HG03045 (cell line): ENCODE measurements around the gene SLC22A12.

Source experiments
- ATAC-seq: cut with Tn5 transposase; IDR thresholded peaks from one replicate; pipeline ENCODE4 v1.9.1; 2021; ENCODE audit warnings: mild to moderate bottlenecking, moderate library complexity; ENCODE audit not compliant: unreplicated experiment

Gene SLC22A12

GRCh38 chr11:64602466-64603070 lies 11.5 kb downstream of the SLC22A12 start:
- no peak for ATAC-seq

- no peak for ATAC-seq
Measured at GRCh38 chr11:64603411-64604110, 12.5 kb downstream of the SLC22A12 start.

DNA sequence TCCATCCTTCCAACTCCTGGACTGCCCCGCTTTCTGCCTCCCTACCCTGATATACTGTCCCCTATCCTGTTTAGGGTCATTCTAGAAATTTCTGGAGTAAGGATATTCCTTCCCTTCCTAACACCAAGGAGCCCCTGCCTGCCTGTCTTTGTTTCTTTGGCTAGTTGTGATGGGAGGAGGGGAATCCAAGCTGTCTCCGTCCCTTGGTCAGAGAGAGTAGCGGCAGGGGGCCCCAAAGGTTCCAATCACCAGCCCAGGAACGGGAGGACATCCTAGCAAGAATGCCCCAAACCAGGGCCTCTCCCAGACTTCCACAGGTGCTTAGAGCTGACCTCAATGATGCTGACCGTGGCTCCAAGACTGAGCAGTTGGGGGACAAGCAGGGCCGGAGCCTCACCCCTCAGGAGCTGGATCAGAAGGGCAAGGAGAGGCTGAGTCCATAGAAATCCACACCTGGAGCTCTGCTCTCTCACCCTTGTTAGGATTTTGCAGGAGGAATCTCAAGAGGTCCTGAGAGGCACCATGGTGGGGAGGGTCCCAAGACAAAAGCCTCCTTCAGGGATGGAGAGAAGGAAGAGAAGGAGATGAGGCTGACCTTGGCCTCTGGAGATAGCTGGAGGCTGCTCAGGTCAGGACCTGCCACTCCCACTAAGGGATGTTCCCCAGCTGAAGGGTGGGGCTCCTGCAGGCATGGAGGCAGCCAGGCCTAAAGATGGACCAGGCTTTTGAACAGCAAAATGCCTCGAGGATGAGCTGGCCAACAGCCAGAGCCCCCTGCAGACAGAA lies 13.6 kb downstream of the SLC22A12 start:
- ATAC-seq: no peak

- no peak for ATAC-seq
Measured at GRCh38 chr11:64605244-64605560, 14.2 kb downstream of the SLC22A12 start.

- no peak for ATAC-seq
Measured at GRCh38 chr11:64605656-64606585, 14.9 kb downstream of the SLC22A12 start.

- ATAC-seq: no peak
Measured at GRCh38 chr11:64606796-64607380, 15.9 kb downstream of the SLC22A12 start.

DNA sequence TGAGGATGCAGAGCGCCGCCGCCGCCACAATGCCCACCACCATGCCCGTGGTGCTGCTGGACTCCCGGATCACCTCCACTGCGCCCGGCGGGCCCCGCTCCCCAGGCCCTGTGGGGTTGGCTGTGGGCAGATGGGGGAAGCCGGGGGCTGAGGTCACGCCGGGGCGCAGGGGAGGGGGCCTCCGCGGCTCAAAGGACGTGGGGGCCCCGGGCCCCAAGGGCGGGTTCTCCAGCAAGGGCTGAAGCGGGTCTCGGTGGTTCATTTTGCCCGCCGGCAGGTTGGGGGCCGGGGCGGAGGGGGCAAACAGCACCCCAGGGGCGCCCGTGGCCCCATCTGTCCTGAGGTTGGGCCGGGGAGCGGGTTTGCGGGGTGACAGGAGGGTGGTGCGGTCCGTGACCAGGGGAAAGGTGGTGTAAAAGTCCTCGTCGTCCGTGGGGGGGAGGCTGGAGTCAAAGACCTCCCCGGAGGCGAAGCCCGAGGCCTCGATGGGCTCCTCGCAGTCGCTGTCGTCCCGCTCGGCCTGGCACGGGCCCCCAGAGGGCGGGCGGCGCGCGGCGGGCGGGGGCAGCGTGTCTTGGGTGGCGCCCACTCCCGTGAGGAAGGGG lies 16.5 kb downstream of the SLC22A12 start:
- no peak for ATAC-seq

- ATAC-seq: no peak
Measured at GRCh38 chr11:64608046-64608445, 17.0 kb downstream of the SLC22A12 start.

DNA sequence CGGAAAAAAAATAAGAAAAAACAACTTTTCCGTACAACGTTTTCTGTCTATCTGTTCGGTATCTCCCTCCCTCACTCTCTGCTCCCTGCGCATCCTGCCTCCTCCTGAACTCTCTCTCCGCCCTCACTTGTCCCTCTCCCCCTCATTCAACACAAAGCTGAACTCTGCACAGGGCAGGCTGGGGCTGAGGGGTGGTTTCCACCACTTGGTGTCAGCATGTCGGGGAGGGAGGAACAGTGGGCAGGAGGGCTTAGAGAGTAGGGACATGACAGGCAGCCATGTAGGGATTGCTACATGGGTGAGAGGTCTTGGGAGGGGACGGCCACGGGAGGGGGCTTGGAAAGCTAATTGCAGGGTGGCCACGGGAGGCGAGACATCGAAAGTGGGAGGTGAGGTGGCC lies 17.6 kb downstream of the SLC22A12 start:
- ATAC-seq: no peak

DNA sequence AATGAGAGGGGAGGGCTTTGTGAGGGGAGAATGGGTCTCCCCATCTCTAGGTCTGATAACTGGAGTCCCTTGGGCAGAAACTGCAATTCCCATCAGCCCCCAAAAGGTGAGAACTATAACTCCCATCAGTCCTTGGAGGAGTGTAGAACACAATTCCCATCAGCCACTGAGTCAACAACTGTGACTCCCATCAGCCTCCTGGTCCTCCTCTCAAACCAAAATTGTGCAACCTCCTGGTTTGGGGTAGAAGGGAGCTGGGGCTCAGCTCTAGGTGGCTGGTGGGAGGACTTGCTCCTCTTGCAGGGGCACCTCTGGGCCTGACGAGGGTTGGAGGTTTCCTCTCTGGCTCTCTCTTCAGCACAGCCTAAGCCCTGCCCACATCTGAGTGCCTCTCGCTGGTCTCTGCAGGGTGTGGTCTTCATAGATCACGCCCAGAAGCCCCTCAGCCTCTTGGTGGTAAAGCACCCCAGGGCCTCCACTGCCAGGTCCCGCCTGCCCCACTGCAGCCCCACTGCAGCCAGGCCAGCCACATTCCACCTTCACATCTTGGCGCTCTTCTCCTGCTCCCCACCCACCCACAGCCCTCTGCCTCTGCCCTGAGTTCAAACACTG lies 18.5 kb downstream of the SLC22A12 start:
- ATAC-seq: no peak

DNA sequence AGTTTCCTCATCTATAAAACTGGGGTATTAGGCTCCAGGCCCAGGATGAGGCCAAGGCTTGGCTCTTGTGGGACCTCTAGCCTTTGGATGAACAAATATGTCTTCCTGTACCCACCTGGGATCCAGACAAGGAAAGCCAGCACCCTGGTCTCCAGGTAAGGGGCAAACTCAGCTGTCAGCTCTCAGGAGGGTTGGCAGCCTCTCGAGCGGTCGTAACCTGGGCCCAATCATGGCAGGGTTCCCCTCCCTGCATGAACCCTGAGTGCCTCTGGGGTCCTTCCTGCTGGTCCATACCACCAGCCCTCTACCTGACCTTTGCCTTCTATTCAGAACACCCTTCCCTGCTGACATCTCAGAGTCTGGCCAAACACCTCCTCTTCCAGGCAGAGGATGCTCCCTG lies 19.6 kb downstream of the SLC22A12 start:
- ATAC-seq: no peak

GRCh38 chr11:64611176-64611575 lies 20.2 kb downstream of the SLC22A12 start:
- ATAC-seq: no peak

- no peak for ATAC-seq
Measured at GRCh38 chr11:64611869-64612646, 21.0 kb downstream of the SLC22A12 start.

DNA sequence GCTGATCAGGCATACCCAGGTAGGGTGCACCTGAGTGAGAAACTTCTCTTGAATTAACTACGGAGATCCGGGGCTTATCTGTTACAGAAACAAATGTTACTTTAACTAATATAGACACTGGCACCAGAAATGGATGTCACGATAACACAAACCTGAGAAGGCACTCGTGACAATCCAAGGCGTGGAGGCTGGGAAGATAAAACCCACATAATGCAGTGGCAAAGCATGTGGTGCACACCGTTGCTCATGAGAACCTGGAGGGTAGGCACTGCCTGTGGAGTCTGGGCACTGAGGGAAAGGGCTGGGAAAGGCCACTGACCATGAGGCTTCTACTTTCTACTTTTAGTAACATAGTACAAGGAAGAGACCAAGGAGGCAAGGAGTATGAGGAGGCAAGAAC lies 22.6 kb downstream of the SLC22A12 start:
- no peak for ATAC-seq

GRCh38 chr11:64614917-64615316 lies 23.9 kb downstream of the SLC22A12 start:
- ATAC-seq: no peak

DNA sequence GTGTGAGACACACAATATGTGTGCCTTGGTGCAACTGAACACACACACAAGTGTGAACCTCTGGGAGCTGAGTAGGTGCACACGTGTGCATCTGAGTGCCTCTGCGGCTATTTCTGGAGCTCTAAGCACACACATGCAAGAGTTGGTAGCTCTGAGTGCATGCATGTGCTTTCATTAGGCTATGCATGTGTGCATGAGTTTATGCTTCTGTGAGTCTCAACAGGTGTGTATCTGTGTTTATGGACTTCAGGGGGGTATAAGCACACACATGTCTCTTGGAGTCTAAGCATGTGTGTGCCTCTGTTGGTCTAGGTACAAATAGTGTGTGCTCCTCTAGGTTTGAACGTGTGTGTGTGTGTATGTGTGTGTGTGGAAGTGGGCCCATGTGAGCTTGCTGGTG lies 25.8 kb downstream of the SLC22A12 start:
- no peak for ATAC-seq

GRCh38 chr11:64619196-64619595 lies 28.2 kb downstream of the SLC22A12 start:
- ATAC-seq: no peak

DNA sequence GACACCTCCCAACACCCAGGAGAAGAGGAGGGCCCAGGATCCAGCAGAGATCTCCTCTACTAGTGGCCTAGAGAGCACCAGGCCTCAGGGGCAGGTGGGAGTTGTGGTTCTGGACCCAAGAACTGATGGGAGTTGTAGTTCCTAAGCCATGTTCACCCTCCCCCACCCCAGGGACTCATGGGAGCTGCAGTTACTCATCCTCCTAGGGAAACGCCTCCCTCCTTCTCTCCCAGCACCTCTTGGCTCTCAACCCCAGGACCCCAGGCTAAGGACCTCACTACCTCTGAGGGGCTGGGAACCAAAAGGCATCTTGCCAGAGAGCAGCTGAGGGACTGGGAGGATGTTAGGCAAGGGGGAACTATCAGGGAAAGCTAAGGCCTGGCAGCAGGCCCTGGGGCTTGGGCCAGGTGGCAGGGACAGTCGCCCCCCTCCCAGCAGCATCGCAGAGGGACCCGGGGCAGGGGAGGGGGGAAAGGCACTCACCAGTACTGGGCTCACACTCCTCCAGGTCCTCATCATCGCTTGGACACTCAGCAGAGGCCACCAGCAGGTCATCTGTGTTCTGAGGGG lies 28.9 kb downstream of the SLC22A12 start:
- ATAC-seq: no peak
